NCI-H2107 treated with DMSO at 0.1 percent for 48 hours (cell line): ENCODE results near the gene GABRG3.

ENCODE experiments used
- DNase-seq: peaks from one replicate; lab custom pipeline; 2025; ENCODE audit not compliant: unreplicated experiment; lab: John Stamatoyannopoulos, UW

GABRG3 gene

DNA sequence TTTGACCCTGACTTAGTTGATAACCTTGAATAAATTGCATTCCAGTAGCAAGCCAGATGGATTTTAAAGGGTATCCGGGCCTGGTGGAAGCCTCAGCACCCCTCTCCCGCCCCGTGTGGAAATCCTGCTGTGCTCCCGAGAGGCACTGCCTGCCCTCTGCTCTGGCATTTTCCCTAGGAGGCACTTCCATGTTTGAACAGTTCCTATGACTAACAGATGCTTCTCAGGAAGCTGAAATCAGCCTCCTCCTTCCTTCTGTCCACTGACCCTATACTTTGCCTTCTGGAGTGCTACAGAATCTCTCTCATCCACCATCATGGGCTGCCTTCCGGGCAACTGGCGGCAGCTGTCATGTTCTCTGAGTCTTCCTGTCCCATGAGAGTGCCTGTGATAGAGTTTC lies 90.8 kb downstream of the GABRG3 start:
- no peak for DNase-seq

GRCh38 chr15:27062951-27063350 lies 92.0 kb downstream of the GABRG3 start:
- DNase-seq, result no peak

GRCh38 chr15:27064080-27064479 lies 93.1 kb downstream of the GABRG3 start:
- no peak for DNase-seq

GRCh38 chr15:27065151-27065550 lies 94.2 kb downstream of the GABRG3 start:
- no peak for DNase-seq

- DNase-seq, result no peak
Observed at GRCh38 chr15:27065785-27066184, 94.8 kb downstream of the GABRG3 start.

DNA sequence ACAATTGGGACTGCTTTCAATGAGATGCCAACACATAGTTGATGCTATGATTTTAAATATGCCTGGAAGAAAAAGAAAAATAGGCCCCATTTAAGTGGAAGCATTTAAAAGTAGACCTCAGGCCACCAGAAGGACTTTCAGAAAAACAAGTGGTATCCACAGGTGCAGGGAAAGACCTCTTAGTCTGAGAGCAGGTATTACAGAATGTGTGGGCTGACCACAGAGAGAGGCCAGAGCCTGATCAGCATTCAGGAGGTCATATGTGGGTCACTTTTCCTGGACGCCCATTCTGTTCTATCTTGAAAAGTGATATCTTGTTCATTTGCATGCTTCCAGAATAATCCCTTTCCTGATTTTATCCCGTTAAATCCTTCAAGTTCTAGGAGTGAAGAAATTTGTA lies 95.5 kb downstream of the GABRG3 start:
- no peak for DNase-seq

GRCh38 chr15:27067175-27067574 lies 96.2 kb downstream of the GABRG3 start:
- DNase-seq, result no peak

DNA sequence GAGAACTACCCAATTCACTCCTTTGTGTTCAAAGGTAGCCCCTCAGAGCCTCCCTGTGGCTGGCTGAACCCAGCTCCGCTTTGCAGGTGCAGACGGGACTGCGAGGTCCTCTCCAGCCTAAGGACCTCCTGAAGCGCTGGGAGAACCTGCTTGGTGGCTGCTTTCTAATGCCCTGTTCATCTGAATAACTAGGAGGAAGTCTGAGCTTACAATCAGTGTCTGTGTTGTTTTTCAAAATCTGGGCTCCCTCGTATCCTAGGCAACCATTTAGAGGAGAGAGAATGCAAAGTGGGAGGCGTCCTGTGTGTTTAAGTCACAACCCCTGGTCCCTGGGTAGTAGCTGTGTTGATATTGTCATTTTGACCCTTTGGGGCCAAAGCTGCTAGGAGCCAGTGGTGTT lies 99.9 kb downstream of the GABRG3 start:
- DNase-seq, result no peak

DNA sequence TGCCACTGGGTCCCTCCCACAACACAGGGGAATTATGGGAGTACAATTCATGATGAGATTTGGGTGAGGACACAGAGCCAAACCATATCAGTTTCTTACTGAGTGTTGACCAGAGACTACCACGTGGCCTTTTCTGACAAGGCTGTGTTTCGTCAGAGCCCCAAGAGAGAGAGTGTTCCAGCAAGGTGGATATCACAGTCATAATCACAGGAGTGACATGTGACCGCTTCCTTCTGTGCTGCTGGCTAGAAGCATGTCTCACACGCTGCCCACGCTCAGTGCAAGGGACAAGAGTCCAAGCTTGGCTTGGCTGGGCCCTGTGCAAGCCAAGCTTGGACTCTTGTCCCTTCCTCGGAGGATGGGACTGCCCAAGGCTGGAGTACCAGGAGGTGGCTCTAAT lies 103.2 kb downstream of the GABRG3 start:
- DNase-seq, result no peak

DNA sequence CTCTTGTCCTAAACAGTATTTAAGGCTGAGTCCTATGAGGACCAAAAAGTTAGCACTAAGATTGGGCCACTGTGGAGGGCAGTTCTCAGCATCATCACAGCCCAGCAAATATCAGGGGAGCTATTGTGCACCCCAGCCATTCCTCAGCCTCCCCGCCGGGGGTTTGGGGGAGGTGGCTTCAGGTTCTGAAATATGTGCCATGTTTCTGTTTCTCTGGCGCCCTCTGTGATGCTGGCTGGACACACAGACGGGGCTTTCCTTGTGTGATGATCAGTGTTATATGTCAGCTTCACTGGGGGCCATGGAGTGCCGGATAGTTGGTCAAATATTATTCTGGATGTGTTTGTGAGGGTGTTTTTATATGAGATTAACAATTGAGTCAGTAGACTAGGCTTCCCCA lies 106.8 kb downstream of the GABRG3 start:
- DNase-seq, result no peak

GRCh38 chr15:27081676-27082418 lies 110.9 kb downstream of the GABRG3 start:
- DNase-seq, result no peak

- DNase-seq, result no peak
Observed at GRCh38 chr15:27082526-27082925, 111.5 kb downstream of the GABRG3 start.

DNA sequence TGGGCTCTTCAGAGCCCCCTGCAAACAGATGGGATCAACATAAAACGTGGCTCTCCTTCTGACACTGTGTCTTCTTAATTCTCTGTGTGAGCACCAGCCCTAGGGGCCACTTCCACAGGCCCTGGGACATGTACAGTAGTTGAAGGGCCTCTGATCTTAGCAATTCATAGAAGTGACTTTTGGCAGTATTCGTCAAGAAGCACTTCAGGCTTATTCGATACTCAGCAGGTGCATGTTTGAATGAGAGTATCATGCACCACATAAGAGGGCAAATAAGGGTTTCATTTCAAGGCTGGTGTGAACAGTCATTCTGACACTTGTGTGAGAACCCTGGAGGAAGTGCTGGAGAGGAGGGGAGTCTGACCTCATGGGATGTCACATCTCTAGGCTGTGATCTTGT lies 113.9 kb downstream of the GABRG3 start:
- peak; percentile 0 for DNase-seq

GRCh38 chr15:27086149-27086548 lies 115.2 kb downstream of the GABRG3 start:
- DNase-seq, result no peak

- no peak for DNase-seq
Observed at GRCh38 chr15:27086805-27087204, 115.8 kb downstream of the GABRG3 start.

DNA sequence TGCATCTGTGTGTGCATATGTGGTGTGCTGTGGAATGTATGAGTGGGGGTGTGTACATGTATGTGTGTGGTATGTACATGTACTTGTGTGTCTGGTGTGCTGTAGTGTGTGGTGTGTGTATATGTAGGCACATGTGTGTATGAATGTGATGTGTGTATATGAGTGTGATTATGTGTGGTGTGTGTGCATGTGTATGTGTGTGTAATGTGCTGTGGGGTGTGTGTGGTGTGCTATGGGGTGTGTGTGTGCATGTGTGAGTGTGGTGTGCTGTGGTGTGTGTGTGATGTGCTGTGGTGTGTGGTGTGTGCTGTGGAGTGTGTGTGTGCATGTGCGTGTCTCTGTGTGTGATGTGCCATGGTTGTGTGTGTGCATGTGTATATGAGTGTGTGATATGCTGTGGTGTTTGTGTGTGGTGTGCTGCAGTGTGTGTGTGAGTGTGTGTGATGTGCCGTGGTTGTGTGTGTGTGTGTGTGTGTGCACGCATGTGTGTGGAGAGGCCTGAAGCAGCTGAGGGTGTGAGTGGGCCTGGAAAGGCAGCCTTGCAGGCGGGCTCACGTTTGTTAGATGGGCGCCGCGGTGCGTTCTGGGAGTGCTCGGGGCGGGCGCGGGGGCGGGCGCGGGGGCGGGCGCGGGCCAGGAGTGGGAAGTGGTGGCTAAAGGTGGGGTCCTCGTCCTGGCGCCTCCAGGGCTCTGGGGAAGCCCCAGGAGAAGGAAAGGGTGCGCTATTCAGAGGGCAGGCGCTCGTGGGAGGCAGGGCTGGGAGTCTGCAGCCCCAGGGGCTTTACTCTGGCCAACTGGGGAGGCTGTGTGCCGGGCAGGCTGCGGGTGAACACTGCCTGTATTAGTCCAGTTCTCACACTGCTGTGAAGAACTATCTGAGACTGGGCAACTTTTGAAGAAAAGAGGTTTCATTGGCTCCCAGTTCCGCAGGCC lies 116.9 kb downstream of the GABRG3 start:
- DNase-seq, result no peak

- no peak for DNase-seq
Observed at GRCh38 chr15:27088584-27089232, 117.7 kb downstream of the GABRG3 start.

DNA sequence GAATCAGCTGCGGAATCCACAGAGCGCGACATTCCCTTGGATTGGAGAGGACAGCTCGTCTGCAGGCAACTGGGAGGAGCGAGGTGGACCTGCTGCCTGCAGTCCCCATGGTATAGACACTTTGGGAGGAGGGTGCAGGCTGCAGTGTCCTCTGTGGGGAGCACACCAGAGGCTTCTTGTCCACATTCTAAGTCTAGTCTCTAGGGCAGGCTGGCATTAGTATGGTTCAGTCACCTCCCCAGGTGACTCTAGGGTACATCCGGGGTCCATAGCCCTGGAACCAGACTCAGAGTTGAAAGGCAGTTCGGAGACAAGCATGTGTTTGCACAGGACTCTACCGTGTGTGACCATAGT lies 118.2 kb downstream of the GABRG3 start:
- DNase-seq, result no peak

DNA sequence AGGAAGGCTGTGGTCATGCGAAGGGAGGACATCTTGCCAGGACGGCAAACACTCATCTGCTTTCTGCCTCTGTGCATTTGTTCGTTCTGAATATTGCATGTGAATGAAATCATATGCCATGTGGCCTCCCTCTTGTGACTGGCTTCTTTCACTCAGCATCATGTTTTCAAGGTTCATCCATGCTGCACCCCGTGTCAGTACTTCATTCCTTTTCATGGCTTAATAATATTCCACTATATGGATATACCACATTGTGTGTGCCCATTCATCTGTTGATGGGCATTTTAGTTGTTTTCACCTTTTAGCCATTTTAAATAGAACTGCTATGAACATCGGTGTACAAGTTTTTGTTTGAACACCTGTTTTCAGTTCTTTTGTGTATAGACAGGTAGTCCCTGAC lies 118.7 kb downstream of the GABRG3 start:
- DNase-seq, result no peak

DNA sequence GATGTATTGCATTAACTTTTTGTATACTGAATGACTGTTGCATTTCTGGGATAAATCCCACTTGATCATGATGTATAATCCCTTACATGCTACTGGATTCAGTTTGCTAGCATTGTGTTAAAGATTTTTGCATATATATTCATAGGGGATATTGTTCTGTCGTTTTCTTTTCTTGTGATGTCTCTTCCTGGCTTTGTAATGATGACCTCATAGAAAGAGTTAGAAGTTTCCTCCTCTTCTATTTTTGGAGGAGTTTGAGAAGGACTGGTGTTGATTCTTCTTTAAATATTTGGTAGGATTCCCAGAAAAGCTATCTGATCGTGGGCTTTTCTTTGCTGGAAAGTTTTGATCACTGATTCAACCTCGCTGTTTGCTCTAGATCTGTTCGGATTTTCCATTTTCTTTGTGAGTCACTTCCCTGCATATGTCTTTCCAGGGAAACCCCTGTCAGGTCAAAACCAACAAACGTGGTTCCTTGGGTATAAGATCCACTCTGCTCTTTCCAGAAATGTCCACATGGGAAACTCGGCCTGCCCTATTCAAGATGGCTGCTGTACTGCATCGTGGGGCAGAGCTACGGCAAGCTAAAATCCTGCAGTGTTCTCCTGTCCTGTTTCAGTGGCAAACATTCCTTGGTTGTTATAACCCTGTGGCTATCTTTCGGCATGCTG lies 120.4 kb downstream of the GABRG3 start:
- DNase-seq, result no peak

DNA sequence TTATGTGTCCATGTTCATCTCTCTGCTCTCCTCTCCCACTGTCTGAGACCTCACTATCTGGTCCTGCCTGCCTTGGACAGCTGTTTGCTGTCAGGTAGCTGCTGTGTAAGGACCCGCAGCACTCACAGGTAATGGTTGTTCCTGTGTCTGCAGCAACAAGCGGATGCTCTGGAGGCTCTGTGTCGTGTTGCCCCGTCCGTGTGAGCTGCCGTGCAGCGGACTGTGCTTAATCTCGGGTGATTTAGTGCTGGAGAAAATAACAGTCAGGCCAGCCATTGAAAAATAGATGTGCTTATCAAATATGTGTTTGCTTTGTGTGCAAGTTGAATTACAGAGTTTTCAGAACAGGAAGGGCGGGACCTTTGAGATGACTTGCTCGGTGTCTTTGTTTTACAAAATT lies 121.4 kb downstream of the GABRG3 start:
- DNase-seq, result no peak
